HG03520 (cell line): Measurements from ENCODE around the gene MAMLD1.
A peak's percentile ranks its signal among the peaks of the same experiment; 100 is the strongest.

Experiments
- ATAC-seq: cut with Tn5 transposase; IDR thresholded peaks from one replicate; pipeline ENCODE4 v1.9.1; 2021; ENCODE audit warnings: mild to moderate bottlenecking, moderate library complexity; ENCODE audit not compliant: unreplicated experiment

MAMLD1 gene

DNA sequence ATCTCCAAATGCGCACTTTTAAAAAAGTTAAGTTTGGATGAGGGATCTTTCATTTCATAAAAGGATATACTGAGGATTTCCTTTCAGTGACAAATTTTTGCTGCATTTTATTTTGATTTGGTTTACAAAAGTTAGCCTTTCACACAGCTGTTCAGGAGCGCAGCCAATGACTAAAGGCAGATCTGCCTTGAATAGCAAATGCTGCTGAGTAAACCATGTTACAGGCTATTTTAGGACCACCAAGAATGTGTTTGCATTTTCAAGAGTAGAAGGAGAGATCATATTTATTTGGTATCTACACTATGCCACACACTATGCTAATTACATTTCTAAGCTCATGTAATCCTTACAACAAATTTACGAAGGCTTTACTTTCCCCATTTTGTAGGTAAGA lies 92.1 kb downstream of the MAMLD1 start:
- no peak for ATAC-seq

- no peak for ATAC-seq
Measured at GRCh38 chrX:150456466-150456865, 93.3 kb downstream of the MAMLD1 start.

- no peak for ATAC-seq
Measured at GRCh38 chrX:150456941-150457340, 93.8 kb downstream of the MAMLD1 start.

GRCh38 chrX:150459196-150459595 lies 96.1 kb downstream of the MAMLD1 start:
- no peak for ATAC-seq

GRCh38 chrX:150460063-150460462 lies 96.9 kb downstream of the MAMLD1 start:
- ATAC-seq, result no peak

GRCh38 chrX:150460781-150461180 lies 97.7 kb downstream of the MAMLD1 start:
- ATAC-seq, result no peak

DNA sequence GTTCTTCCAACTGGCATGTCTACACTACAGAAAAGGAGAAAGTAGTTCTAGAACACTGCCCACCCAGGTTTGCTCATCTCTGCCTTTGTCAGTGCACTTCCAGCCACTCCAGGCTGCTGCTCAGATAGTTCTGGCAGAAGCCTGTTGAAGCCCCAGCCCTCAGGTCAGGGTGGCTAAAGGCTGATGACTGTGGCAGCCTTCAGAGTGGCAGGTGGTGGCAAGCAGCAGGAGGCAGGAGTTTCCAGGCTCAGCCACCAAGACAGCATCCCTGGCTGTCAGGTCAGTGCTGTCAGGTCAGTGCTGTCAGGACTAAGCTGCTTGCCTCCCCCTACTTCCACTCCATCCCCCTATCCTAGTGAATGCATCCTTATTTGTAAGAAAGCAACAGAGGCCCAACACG lies 100.4 kb downstream of the MAMLD1 start:
- no peak for ATAC-seq

DNA sequence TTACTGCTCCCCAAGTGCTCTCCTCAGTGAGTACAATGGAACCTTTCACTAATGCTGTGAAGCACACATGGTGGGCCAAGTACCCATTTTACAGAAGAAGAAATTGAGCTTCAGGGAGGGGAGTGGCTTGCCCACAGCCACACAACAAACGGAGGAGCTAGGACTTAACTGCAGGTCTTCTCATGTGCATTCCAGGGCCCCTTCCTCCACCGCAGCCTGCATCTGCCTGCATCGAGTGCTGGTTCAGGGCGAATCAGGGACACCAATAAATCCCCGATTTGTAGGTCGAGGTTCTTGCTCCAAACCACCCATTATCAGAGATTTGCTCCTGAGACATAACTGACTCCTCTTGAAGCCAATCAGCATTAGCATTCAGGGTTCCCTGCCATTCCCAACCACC lies 100.9 kb downstream of the MAMLD1 start:
- no peak for ATAC-seq

- ATAC-seq, result no peak
Measured at GRCh38 chrX:150465326-150465725, 102.2 kb downstream of the MAMLD1 start.

DNA sequence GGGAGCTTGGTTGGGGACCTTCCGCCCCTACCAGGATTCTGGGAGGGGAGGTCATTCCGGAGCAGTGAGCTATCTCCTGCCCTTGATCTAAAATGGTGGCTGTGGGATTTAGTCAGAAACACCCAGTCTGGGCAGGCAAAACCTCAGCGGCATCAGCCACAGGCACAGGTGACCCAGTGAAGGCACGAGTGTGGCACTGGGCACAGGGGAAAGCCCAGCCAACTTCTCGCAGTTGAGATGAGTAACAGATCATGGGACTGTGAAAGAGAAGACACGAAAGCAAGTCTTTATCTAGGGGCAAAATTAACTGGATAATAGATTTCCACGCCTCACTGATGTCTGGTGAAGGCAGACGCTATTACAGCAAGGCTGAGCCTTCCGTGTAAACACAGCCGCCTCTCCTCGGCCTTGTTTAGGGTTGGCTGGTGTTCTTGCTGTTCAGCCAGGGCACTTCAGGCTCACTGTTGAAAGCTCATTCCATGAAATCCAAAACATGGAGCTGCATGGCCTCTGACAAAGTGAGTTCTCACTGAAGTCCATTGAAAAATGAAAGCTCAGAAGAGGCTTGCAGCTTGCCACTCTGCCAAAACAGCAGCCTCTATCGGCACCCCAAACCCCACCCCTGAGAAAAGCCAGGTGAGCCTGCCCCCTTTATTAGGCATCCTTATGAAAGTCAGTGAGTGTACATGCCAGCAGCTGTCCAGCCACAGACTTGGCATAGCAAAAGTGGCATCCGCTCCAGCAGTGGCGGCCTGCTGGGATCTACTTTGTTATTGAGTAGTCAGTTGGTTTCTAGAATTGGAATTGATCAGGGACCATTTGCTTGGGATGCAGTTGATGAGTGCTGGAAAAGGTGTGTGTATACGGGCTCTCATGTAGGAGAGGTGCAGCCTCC lies 103.0 kb downstream of the MAMLD1 start:
- ATAC-seq, result no peak

DNA sequence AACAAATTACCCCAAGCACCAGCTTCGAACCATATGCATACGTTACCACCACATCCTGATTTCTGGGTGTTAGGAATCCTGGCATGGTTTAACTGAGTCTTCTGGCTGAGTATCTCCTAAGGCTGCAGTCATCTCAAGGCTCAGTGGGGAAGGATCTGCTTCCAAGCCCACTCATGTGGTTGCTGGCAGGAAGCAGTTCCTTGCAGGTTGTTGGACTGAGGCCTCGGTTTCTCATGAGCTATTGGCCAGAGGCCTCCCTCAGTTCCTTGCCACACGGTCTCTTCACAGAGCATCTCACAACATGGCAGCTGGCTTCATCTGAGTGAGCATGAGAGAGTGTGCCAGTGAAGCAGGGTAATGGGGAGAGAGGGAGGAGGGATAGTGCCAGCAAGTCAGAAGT lies 109.2 kb downstream of the MAMLD1 start:
- ATAC-seq, result no peak

GRCh38 chrX:150473371-150473770 lies 110.3 kb downstream of the MAMLD1 start:
- ATAC-seq, result no peak

- ATAC-seq, result no peak
Measured at GRCh38 chrX:150475461-150475860, 112.3 kb downstream of the MAMLD1 start.

DNA sequence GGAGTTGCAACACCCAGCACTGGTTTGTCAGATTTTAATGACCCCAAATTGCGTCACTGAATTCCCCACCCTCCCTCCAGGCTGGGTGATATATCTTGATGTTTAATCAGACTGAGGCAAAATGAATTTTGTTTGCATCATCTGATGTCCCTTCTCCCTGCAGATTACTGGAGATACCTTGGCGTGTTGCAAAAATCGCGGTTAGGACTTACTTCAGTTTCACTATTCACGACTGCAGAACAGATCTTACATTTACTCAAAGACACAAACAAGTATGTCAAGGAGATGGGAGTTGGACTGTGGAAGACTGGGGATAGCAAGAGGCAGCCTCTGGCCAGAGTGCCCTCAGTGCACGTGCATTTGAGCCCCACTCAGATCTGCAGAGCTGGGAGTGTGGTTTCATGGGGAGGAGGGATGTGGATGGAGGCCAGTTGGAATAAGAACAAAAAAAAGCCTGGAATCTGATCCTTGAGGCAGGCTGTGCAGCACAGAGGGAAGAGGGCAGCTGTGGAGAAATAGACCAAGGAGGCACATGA lies 113.1 kb downstream of the MAMLD1 start:
- ATAC-seq, result no peak

GRCh38 chrX:150477371-150477770 lies 114.3 kb downstream of the MAMLD1 start:
- no peak for ATAC-seq

DNA sequence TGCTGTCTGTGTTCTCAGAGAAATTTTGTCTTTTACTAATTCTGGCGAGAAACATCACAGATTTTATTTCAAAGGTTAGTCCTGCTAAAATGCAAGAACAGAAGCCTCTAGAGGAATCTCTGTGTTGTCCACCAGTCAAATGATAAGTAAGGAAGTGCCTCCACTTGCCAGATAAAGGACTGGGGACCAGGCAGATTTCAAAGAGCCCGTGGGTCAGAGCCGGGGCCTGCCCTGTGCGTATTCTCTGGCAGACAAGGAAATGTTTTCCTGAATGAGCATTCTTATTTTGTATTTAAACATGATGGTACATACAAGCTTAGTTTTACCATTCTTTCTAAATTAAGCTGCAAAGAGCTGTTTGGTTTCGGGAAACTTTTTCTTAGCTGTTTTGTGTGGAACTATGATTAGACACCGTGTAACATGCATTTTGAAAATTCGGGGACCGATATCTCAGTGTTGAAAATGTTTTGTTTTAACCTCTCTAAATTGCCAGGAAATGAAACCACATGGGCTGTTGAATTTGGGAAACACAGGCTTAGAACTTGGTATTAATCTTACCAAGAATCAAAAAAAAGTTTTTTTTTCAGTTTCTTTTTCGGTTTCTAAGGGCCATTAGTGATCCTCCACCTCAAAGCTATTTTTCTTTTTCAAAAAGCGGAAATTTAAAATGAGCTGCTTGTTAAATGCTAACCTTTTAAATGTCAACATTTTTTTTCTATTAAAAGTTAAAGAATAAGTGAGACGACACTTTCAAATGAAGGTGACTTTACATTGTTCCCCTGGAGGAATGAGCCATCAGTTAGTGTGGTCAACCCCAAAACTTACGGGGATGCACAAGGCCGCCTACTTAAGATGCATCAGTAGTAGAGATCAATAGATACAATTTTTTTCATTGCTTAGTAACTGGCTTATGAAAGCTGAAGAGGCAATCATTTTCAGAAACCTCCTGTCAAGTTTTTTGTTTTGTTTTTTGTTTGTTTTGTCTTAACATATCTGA lies 115.7 kb downstream of the MAMLD1 start:
- ATAC-seq, result peak; percentile 48

DNA sequence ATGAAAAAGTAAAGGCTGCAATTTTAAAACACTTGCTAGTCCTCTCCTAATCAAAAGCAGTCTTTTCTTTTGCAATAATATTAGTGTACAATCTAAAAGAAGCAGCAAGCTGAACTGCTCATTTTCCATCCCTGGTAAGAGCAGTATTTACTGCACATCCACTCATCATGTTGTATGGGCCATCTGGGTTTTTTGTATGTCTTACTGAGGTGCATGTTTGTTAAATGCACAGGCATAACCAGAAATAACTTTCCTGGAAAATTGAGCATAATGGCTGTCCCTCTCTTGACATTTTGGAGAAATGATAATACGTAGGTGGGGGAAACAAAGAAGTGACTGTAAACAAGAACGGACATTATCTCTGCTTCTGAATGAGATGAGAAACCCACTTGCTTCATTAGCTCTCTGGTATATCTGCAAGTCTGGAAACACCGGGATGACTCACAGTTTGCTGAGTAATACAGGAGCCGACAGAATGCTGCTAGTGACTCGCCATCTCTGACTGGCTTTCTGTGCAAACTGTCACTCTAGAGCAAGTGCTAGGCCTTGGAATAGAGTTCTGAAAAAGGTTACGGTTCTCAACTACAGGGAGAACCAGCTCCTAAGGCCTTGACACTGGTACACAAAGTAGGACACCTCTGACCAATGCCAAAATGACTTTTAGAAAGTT lies 119.6 kb downstream of the MAMLD1 start:
- ATAC-seq, result peak; percentile 64

GRCh38 chrX:150483356-150483985 lies 120.4 kb downstream of the MAMLD1 start:
- ATAC-seq, result no peak

DNA sequence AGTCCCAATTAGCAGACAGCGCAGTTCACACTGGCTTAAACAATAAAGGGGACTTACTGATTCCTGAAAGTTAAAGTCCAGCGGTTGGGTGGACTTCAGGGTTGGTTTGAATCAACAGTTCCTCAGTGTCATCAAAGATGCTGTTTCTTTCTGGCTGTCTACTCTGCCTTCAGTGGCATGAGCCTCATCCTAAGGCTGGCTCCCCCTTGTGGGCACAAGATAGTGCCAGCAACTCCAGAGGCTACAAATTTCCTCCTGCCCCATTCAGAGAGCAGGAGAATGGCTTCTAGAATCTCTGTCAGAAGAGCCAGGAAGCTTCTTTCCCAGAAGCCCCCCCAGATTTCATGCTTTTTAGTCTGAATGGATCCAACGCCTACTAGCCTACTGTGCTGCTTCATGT lies 122.9 kb downstream of the MAMLD1 start:
- ATAC-seq, result peak; percentile 41

- no peak for ATAC-seq
Measured at GRCh38 chrX:150487369-150488094, 124.4 kb downstream of the MAMLD1 start.
